CD4-positive, alpha-beta T cell treated with Interleukin-17A for 1 hour (primary cell): ENCODE results near the gene TNRC18.
"Not testable (repeated sequence)": the region's sequence is repeated elsewhere in the genome, so short reads cannot be mapped to it uniquely, and the experiment has no call there.

Experiments
- DNase-seq: peaks from one replicate; pipeline ENCODE4 v3.0.0-alpha.2; 2020

Gene TNRC18, protein sequence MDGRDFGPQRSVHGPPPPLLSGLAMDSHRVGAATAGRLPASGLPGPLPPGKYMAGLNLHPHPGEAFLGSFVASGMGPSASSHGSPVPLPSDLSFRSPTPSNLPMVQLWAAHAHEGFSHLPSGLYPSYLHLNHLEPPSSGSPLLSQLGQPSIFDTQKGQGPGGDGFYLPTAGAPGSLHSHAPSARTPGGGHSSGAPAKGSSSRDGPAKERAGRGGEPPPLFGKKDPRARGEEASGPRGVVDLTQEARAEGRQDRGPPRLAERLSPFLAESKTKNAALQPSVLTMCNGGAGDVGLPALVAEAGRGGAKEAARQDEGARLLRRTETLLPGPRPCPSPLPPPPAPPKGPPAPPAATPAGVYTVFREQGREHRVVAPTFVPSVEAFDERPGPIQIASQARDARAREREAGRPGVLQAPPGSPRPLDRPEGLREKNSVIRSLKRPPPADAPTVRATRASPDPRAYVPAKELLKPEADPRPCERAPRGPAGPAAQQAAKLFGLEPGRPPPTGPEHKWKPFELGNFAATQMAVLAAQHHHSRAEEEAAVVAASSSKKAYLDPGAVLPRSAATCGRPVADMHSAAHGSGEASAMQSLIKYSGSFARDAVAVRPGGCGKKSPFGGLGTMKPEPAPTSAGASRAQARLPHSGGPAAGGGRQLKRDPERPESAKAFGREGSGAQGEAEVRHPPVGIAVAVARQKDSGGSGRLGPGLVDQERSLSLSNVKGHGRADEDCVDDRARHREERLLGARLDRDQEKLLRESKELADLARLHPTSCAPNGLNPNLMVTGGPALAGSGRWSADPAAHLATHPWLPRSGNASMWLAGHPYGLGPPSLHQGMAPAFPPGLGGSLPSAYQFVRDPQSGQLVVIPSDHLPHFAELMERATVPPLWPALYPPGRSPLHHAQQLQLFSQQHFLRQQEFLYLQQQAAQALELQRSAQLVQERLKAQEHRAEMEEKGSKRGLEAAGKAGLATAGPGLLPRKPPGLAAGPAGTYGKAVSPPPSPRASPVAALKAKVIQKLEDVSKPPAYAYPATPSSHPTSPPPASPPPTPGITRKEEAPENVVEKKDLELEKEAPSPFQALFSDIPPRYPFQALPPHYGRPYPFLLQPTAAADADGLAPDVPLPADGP (N-terminal part only)

DNA sequence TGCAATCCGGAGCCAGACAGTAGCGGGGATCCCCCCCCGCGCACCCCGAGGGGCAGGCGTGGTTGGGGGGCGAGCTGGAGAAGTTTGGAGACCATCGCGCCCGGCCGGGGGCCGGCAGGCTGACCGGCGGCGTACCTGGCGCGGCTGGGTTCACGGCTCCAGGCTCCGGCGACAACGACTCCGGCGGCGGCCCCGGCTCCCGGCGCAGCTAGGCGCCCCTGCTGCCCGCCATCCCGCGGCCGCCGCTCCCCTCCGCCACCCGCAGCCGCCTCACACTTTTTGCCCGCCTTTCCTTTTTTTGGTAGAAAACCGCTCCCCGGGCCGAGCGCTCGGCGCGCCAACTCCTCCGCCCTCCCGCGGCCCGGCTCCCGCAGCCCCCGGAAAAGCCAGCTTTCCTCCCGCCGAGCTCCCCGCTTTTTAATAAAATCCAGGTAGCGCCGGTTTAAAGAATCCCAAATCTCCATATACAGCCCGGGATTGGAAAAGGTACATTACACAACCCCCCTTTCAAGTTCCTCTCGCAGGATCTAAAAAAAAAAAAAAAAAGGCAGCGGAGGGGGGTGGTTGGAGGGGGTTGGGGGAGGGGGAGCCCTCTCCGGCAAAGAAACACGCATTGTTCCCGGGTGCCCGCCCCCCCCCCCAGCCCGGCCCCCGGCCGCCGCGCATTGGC is at the start of gene TNRC18:
Gene TNRC18 (minus strand): TSS at position 529 of the 670 bp plus-strand sequence. CDS start 2,588 bp downstream, outside the sequence.
- DNase-seq, result peak; percentile 26

DNA sequence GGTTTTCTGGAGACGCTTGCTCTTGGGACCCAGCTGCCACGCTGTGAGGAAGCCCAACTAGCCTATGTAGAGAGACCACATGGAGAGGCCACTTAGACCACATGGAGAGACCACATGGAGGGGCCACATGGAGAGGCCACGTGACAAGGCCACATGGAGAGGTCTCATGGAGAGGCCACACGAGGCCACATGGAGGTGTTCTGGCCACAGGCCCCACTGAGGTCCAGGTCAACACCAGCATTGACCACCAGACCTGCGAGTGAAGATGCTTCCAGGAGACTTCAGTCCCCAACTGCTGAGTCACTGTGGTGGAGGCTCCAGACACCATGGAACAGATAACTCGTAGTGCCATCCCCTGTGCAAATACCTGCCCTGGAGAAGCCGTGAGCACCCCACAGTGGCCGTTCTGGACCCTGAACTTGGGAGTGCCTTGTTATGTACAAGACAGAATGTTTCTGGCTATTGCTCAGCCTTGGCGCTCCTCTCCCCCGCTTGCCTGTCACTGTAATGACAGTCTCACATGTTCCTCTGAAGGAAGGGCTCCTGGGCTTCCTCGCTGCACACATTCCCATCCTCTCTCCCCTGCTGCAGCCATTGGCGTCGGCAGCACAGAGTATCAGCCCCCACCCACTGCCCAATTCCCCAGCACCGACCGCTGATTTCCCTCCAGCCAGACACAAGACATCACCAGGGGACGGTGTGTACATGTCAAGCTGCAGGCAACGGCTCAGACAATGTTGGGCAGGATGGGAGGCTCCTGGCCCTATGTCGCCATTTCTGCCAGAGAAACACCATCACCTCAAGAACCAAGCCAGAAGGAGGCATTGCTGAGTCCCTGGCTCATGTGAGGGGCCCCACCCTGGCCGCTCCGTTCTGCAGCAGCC is 49.0 kb upstream of the TNRC18 start:
- DNase-seq, result no peak

DNA sequence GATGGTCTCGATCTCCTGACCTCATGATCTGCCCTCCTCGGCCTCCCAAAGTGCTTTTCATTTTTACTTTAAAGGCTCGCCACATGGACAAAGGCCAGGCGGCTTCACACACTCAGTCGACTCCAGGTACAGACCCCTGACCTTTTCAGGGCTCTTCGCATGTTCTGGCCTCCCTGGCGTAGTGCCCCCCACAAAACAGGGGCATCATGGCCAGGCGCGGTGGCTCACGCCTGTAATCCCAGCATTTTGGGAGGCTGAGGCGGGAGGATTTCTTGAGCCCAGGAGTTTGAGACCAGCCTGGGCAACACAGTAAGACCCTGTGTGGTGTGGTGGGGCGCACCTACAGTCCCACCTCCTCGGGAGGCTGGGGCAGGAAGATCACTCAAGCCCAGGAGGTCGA is 48.0 kb upstream of the TNRC18 start:
- not testable (repeated sequence) for DNase-seq

DNA sequence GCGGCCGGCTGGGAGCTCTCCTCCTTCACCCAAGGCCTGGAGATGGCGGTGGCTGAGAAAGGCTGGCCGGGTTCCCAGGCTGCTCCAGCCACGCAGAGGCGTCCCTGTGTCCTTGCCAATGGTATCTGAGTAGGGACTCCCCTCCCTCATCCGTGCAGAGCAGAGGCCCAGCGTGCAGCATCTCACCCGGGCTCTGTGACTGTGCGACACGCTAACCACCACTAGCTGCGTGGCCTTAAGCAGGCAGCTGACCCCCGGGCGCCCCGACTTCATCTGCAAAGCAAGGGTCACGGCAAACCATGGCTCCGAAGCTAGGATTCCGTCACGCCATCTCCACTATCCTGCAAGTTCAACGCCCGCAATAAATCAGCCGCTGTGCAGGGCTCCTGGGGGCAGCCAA is 47.2 kb upstream of the TNRC18 start:
- DNase-seq, result no peak

DNA sequence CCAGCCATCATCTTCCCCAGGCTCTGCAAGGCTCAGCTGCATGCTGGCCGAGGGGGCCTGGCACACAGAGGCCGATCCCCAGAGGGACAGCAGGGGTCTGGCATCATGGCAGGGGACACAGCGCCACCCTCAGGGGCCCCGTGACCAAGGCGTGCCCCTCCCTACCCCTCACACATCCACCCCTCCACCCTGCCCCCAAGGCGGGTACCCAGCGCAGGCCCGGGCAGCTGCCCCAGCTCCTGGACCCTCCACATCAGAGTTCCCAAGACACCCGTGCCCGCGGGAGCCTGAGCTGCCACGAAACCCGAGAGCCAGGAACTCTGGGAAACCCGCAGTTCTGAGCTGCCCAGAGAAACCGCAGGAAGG is 46.5 kb upstream of the TNRC18 start:
- no peak for DNase-seq

DNA sequence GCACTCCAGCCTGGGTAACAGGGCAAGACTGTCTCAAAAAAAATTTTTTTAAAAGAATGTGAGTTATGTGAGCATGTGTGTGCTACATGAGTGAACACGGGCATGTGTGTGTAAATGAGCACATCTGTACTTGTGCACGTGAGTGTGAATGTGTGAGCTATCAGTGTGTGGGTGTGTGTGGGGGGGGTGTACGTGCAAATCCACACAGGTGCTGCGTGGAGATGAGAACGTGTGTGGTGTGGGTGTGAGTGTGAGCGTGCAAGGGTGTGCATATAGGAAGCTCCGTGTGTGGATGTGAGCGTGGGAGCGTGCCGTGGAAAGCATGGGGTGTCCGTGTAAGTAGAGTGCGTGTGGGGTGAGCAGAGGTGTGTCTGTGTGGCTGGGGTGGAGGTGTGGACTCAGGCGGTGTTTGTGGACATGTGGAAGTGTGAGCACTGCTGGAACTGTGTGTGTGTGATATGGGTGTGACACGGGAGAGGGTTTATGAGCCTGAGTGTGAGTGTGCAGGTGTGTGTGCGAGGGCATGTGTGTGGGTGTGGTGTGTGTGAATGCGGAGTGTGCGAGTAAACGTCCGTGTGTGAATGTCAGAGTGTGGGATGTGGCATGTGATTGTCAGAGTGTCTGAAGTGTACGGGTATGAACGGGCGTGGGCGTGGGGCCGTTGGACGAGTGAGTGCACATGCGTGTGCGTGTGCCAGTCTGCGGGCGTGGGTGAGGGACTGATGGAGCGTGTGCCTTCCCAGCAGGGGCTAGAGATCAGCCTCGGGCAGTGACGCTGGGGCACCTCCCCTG is 45.9 kb upstream of the TNRC18 start:
- no peak for DNase-seq

DNA sequence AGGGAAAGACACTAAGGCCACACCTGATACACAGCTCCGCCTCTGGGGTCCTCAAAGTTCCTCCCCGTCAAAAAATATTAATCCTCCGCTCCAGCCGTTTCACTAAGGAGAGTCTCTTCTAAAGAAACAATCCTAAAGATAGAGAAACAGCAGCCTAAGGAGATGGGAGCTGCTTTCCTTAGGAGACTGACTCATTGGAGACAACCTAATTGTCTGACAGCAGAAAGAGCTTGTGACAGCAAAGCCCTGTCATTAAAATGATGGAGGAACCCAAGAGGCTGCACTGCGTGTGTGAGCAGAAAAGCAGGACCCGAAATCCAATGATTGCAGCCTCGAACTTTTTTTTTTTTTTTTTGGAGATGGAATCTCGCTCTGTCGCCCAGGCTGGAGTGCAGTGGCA is 44.0 kb upstream of the TNRC18 start:
- DNase-seq, result no peak

DNA sequence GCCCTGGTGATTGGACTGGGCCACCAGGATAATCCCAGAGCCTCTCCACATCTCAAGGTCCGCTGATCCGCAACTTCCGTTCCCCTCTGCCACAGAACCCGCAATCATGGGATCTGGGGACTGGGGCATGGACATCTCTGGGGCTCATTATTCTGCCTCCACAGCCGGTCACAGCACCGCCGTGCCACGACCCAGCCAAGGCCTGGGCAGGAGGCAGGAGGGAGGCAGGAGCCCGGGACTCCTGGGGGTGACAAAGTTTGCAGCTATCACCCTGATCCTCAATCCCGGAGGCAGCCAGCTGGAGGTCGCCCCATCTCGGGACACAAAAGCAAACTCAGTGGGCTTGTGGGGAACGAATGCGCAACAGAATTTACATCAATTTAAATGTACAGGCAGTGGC is 42.9 kb upstream of the TNRC18 start:
- DNase-seq, result no peak

DNA sequence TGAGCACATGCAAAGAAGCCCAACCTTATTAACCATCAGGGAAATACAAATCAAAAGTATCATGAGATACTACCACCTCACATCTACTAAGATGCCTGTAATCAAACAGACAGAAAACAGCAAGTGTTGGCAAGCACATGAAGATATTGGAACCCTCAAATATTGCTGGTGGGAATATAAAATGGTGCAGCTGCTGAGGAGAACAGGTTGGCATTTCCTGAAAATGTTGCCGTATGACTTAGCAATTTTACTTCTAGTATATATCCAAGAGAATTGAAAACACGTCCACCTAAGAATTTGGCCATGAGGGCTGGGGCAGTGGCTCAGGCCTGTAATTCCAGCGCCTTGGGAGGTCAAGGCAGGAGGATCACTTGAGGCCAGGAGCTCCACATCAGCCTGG is 39.4 kb upstream of the TNRC18 start:
- no peak for DNase-seq

DNA sequence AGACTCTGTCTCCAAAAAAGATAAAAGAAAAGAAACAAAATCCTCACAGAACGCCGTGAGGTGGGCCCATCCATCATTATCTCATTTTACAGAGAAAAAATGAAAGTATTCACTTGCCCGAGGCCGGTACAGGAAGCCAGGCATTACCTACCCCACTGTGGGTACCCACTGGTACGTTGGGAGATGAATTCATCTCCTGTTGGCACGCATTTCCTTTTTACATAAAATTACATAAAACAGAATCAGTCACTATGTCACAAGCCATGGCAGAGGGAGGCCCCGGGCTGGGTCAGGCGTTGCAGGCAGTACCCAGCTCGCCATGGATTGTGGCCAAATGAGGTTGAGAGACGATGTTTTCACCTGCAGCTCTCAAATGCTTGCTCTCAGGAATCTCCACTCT is 38.6 kb upstream of the TNRC18 start:
- DNase-seq, result no peak

DNA sequence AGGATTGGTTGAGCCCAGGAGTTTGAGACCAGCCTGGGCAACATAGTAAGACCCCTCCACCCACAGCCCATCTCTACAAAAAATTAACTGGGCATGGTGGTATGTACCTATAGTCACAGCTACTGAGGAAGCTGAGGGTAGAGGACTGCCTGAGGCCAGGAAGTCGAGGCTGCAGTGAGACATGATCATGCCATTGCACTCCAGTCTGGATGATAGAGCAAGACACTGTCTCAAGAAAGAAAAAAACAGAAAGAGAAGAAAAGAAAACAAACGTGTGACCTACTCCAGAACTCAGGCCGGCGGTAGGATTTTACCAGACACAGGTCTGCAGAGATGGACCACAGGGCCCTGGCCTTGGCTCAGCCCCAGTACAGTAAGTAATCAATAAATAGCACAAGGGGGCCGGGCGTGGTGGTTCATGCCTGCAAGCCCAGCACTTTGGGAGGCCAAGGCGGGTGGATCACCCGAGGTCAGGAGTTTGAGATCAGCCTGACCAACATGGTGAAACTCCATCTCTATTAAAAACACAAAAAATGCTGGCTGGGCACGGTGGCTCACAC is 35.4 kb upstream of the TNRC18 start:
- no peak for DNase-seq

DNA sequence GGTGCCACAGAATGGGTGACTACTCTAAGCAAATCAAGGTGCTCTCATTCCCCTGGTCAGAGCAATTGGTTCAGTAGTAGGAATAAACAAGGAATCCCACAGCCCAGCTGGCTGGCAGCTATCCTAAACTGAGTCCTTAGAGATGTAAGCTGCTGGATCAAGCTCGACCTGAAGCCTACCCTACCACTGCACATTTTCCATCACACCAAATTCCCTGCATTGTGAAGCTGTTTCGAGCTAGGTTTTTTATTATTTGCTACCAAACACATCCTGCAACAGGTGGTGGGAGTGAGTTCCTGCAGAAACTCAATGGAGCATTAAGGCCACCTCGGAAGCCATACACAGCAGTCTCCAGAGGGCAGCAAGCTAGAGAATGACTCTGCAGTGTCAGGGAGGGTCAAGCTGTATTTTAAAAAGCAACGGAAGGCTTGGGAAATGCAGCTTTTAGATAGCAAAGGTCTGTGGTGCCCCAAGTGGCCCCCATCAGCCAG is 33.7 kb upstream of the TNRC18 start:
- no peak for DNase-seq

DNA sequence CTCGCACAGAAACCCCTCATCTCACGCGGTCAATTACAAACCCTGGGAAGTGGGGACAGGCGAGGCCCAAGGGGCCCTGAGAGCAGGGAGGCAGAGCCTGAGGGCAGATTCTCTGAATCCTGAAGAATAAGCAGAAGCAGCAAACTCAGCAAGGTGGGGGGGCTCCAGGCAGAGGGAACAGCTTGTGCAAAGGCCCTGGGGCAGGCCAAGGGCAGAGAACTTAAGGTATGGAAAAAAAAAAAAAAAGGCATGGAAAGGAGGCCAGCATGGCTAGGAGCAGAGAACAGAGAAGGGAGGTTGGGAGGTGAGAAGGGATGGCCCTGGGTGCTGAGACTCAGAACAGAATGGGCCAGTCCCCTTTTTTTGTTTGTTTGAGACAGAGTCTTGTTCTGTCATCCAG is 32.8 kb upstream of the TNRC18 start:
- DNase-seq, result no peak

DNA sequence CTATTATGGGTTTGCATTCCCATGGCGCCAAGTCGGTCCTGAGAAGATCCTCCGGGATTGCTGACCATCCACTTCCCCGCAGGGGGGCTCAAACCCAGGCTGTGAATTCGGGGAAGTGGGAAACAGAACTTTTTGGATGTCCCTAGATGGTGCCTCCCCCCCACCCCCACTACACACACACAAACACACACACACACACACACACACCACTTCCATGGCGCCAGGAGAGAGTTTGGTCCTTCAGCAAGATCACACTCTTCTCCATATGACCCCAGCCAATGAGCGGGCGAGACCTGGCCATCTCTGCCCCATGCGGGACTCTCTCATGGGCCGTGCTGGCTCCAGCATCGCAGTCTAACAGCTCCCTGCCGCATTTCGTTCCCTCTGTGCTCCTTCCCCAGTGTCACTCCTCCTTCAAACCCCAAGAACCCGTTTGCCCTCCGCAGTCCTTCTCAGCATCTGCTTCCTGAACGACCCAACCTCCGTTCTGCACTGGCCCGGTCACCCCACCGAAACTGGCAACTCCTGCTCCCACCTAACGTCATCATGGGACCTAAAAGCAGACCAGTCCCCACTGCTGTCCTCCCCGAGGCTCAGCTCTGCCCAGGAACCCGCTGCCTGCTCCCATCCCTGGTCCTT is 32.1 kb upstream of the TNRC18 start:
- DNase-seq, result no peak

DNA sequence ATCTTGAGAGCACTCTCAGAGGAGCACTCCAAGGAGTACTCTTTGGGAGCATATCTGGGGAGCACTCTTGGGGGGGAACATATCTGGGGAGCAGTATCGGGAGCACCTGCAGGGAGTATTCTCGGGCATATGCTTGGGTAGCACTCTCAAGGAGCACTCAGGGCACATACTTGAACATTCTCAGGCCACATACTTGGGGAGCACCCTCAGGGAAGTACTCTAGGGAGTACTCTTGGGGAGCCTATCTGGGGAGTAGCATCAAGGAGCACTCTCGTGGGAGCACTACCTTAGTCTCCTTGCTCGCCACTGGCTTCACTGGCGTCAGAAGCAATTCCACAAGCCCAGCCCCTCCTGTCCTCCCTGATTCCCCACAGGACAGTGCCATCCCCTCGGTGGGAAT is 31.5 kb upstream of the TNRC18 start:
- no peak for DNase-seq

DNA sequence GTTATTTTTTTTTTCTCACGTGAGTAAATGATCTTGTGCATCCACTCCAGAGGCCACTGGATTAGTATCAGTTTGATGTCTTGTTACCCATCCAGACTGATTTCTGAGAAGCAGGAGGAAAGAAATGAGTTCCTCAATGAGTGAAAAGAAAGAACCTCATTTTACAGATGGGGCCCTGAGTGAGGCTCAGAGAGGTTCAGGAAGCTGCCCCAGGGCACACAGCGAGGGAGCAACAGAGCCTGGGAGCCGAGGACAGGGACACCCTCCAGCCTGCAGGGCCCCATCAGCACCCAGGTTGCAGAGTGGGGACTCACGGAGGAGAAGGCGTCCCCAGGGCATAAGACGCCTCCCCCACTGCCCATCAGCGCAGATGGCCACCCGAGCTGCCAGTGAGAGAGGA is 30.9 kb upstream of the TNRC18 start:
- DNase-seq, result no peak

DNA sequence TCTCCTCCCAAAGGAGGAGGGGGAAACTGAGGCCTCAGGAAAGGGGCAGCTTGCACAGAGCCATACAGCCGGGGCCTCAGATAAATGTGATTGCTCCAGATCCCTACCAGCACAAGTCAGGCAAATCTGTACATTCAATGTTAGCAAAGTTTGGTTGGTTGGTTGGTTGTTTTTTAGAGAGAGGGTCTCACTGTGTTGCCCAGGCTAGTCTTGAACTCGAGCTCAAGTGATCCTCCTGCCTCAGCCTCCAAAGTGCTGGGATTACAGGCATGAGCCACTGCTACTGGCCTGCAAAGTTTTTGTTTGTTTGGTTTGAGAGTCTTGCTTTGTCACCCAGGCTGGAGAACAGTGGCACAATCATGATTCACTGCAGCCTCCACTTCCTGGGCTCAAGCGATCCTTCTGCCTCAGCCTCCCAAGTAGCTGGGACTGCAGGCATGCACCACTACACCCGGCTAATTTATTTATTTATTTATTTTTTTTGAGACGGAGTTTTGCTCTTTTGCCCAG is 30.0 kb upstream of the TNRC18 start:
- no peak for DNase-seq

DNA sequence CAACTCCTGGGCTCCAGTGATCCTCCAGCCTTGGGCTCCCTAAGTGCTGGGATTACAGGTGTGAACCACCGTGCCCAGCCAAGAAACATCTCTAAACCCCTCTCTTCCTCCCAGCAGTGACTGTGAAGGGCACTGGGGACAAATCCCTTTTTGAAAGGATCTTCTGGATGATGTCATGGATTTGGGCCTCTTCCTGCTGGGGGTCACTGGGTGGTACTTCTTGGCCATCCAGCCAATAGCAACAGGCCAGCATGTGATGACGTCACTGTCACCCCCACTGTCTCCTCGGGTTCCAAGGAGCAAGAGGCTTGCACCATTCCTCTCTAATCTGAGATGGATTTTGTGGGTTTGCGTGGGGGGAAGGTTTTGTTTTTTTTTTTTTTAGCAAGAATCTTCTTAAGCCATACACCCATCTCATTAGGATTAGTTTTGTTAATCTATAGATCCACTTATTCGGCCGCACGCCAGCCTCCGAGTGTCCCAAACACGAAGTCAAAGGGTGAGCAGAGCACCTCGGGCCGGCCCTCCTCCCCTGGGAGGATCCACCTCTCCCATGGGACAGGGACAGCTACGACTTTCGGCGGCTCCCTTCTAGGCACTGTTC is 29.4 kb upstream of the TNRC18 start:
- DNase-seq, result no peak

DNA sequence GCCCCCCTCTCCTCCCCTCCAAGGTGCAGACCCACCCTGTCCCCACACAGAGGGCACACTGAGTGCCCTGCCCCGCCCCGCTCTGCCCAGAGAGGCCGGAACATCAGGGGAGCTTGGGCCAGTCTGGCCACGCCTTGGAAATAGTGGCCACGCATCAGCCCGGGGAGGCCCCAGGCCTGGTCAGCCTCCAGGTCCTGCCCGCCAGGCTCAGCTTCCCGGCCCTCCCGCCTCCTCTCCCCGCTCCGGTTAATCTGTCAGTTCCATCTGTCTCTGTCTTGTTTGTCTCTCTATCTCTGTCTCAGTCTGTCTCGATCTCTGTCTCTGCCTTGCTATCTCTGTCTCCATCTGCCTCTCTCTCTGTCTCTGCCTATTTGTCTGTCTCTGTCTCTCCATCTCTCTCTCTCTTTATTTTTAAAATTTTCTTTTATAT is 28.9 kb upstream of the TNRC18 start:
- DNase-seq, result no peak
